Measurements from ENCODE around the gene IL17C.

IL17C gene

GRCh38 chr16:88686439-88687253 is 48.3 kb downstream of the IL17C start, which contains the start of gene SNAI3:
TSS of gene SNAI3 (minus strand) at chr16:88686507. CDS start at chr16:88686406, 101 bp downstream.
- in situ Hi-C loops (cut with HindIII; ENCODE audit: low sequenced_read_pairs), result no loop called here
- TF ChIP-seq, protein P1, sequence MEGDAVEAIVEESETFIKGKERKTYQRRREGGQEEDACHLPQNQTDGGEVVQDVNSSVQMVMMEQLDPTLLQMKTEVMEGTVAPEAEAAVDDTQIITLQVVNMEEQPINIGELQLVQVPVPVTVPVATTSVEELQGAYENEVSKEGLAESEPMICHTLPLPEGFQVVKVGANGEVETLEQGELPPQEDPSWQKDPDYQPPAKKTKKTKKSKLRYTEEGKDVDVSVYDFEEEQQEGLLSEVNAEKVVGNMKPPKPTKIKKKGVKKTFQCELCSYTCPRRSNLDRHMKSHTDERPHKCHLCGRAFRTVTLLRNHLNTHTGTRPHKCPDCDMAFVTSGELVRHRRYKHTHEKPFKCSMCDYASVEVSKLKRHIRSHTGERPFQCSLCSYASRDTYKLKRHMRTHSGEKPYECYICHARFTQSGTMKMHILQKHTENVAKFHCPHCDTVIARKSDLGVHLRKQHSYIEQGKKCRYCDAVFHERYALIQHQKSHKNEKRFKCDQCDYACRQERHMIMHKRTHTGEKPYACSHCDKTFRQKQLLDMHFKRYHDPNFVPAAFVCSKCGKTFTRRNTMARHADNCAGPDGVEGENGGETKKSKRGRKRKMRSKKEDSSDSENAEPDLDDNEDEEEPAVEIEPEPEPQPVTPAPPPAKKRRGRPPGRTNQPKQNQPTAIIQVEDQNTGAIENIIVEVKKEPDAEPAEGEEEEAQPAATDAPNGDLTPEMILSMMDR (IDR thresholded peaks at IDR 0.05; ENCODE audit: low read depth, low read length, missing control alignments), result no peak

GRCh38 chr16:88687254-88687576 is 48.8 kb downstream of the IL17C start:
- DNase-seq (ENCODE audit: low read depth), result no peak
- in situ Hi-C loops (cut with HindIII; ENCODE audit: low sequenced_read_pairs), result no loop called here
- H3K4me3 ChIP-seq (ENCODE audit: low read depth, low read length), result no peak overlapping the region
- TF ChIP-seq, protein P1 (IDR thresholded peaks at IDR 0.05; ENCODE audit: low read depth, low read length, missing control alignments), result no peak

More at GRCh38 chr16:88686439-88687253, 48.3 kb downstream of the IL17C start, which contains the start of gene SNAI3:
- peak within 1 kb of the TSS; percentile 32 for H3K4me3 ChIP-seq (ENCODE audit: low read depth, low read length)
- no peak for DNase-seq (ENCODE audit: low read depth)

DNA sequence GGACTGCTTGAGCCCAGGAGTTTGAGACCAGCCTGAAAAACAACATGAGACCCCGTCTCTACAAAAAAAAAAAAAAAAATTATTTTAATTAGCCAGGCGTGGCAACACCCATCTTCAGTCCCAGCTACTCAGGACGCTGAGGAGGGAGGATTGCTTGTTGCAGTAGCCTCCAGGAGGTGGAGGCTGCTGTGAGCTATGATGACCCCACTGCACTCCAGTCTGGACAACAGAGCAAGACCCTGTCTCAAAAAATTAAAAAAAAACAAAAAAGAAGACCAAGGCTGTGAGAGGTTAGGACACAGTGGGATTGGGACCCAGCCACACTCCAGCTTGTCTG is 49.3 kb downstream of the IL17C start:
- in situ Hi-C loops (cut with HindIII; ENCODE audit: low sequenced_read_pairs), result no loop called here
- no peak overlapping the region for H3K4me3 ChIP-seq (ENCODE audit: low read depth, low read length)
- no peak for DNase-seq (ENCODE audit: low read depth)
- TF ChIP-seq, protein P1 (IDR thresholded peaks at IDR 0.05; ENCODE audit: low read depth, low read length, missing control alignments), result no peak

DNA sequence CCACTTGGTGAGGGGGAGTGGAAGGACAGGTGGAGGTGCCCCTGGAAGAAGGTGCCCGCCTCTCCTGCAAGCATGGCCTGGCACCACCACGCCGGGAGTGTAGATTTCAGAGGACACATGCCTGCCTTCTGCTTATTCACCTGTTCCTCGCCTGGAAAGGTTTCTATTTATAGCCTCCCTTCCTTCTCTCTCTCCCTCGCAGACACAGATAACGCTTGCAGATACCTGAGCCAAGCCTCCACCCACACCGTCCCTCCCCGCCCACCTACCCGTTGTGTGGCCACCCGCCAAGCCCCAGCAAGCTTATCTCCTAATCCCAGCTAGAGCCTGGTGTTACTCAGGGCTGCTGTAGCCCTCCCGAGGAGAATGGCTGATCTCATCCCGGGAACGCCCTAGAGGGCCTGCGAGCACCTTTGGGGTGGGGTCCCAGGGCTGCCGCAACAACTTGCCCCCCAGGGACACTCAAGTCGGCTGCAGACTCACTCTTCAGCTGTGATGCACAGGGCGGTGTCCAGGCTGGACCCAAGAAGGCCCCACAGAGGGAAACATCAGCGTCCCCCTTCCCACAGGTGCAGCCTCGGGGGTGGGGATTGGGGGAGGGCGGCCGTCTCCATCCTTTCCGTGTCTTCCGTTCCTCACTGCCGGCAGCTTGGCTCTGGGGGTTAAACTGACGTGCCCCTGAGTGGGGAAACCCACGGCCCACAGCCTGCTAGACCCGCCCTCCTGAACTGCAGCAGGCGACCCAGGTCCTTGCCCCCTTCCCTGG is 49.8 kb downstream of the IL17C start:
- in situ Hi-C loops (cut with HindIII; ENCODE audit: low sequenced_read_pairs), result no loop called here
- TF ChIP-seq, protein P1 (IDR thresholded peaks at IDR 0.05; ENCODE audit: low read depth, low read length, missing control alignments), result no peak
- H3K4me3 ChIP-seq (ENCODE audit: low read depth, low read length), result no peak overlapping the region
- DNase-seq (ENCODE audit: low read depth), result no peak
